Skin of body (tissue), 2 donors: Measurements from ENCODE around the gene OR52E8. TPM values are rescaled to one million over a fixed set of nuclear protein-coding genes. Genes with fewer than 3 reads are reported as not detected.

Experiments used
- DNase-seq: peaks from one replicate; lab custom pipeline; 2025; lab: John Stamatoyannopoulos, UW
- total RNA-seq: library from RNA; depleted of rRNA; stranded (reverse); fragments of >200 nt; gene quantifications from one replicate; pipeline ENCODE4 v1.2.3, GENCODE V29; 2014

Gene OR52E8
- not detected for total RNA-seq

DNA sequence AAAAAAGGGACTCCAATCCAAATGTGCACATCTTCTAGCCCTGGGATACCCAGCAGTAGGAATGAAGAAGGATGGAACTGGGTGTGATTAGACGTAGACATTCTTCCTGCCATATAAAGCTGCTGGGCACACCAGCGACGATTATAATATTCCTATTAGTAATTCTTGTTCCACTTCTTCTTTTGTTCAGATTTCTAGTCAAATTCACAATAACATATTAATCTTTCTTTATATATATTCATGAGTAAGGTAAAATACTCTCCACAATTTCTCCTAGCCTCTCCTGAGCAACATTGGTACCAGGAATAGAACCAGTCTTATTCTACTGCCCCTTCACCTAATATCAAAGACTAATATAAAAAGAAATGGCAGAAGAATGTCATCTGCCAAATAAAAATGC is at the start of gene OR52E8:
OR52E8 (minus strand) TSS at position 101 of the 400 bp plus-strand sequence; CDS start at position 101, 0 bp downstream.
- DNase-seq = no peak

GRCh38 chr11:5899534-5899933 is 42.0 kb upstream of the OR52E8 start:
- DNase-seq = no peak

DNA sequence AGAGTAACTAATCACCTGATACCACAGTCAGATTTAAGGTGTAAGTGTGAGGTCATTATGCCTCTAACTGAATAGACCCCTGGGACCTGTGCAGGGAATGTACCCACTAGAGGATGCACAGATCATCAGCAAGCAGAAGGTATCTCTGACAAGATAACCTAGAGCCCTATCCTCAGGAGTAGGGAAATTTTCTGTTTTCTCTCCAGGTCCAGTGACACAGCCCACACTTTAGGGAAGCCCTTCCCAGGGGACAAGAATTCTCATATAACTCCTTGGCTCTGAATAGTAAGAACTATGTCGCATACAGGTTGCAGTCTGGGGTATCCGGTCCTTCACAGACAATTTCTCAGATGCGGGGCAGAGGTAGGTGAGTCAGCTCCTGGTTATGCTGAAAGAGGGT is 35.4 kb upstream of the OR52E8 start, which contains the start of gene OR52E5:
OR52E5 (plus strand) TSS at position 301 of the 400 bp plus-strand sequence. CDS start 7,569 bp downstream, outside the sequence.
- no peak for DNase-seq

DNA sequence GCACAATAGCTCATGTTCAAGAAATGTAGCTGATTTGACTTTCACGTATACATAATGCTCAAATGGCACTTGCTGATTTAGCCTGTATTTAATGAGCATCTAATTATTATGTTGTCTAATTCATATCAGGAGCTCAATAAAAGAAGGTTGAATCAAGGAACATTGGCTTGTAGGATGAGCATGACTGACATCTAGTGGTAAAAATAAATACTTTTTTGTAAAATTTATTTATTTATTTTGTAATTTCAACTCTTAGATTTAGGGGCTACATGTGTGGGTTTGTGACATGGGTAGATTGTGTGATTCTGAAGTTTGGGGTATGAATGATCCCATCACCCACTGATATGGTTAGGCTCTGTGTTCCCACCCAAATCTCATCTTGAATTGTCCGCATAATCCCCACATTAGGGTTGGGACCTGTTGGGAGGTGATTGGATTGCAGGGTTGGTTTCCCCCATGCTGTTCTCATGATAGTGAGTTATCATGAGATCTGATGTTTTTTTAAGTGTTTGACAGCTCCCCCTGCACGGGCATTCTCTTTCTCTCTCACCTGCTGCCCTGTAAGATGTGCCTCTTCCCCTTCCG is 33.8 kb upstream of the OR52E8 start:
- DNase-seq = no peak

- no peak for DNase-seq
Observed at GRCh38 chr11:5887661-5888060, 30.2 kb upstream of the OR52E8 start.

GRCh38 chr11:5887172-5887571 is 29.7 kb upstream of the OR52E8 start:
- DNase-seq = no peak

GRCh38 chr11:5881756-5882155 is 24.3 kb upstream of the OR52E8 start:
- no peak for DNase-seq

DNA sequence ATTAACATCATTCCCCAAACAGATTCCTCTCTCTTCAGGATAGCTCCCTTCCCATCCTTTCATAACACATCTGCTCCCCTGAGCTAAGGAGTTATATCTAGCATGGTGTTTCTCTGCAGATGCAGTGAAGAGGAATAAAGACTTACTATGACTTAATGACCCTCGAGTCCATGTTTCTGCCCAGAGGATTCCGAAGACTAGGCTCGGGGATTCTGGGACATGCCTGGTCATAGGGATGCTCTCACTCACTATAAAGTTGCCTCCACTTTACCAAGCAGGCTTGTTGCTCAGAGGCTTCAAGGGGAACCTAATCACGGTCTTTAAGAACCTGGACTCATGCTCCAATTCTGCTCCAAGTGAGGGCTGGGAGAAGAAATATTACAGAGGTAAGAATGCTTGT is 22.8 kb upstream of the OR52E8 start, which contains the start of gene OR52E4:
OR52E4 (plus strand) TSS at position 301 of the 400 bp plus-strand sequence. CDS start 3,664 bp downstream, outside the sequence.
- DNase-seq = no peak

- no peak for DNase-seq
Observed at GRCh38 chr11:5878564-5878963, 21.1 kb upstream of the OR52E8 start.

DNA sequence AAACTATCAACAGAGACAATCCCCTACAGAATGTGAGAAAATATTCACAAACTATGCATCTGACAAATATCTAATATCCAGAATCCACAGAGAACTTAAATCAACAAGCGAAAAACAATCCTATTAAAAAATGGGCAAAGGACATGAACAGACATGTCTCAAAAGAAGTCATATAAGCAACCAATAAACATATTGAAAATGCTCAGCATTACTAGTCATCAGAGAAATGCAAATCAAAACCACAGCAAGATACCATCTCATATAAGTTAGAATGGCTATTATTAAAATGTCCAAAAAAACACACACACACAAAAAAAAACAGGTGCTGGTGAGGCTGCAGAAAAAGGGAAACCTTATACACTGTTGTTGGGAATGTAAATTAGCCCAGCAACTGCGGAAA is 8.3 kb upstream of the OR52E8 start:
- DNase-seq = no peak

- DNase-seq = no peak
Observed at GRCh38 chr11:5851002-5851401, 6.5 kb downstream of the OR52E8 start.

DNA sequence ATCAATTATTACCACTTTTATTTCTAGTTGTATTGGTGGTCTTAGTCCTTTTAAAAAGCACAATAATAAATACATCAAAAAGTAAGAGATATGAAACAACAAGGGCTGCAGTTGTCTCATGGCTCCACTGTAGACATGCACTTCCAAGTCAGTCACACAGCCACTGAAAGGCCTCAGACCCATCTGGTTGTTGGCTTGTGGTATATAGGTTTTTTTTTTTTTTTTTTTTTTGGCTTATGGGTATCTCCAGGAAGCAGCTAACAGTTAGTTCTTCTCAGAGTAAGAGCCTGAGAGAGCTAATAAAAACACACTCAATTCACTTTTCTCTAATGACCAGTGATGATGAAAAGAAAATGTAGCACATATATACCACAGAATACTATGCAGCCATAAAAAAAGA is 9.8 kb downstream of the OR52E8 start:
- DNase-seq = no peak

- DNase-seq = no peak
Observed at GRCh38 chr11:5846701-5847100, 10.8 kb downstream of the OR52E8 start.

GRCh38 chr11:5841797-5842196 is 15.7 kb downstream of the OR52E8 start, which contains the start of gene OR52E6:
Gene OR52E6, minus strand, starts transcription at chr11:5841897. Its CDS starts 0 bp downstream, at chr11:5841897.
- no peak for DNase-seq

DNA sequence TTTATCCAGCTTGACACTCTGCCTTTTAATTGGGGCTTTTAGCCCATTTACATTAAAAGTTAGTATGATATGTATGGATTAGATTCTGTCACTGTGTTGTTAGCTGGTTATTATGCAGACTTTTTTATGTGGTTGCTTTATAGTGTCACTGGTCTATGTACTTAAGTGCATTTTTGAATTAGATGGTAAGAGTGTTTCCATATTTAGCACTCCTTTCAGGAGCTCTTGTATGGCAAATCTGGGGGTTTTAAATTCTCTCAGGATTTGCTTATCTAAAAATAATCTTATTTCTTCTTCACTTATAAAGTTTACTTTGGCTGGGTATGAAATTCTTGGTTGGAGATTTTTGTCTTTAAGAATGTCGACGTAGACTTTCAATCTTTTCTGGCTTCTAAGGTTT is 19.8 kb downstream of the OR52E8 start:
- no peak for DNase-seq

DNA sequence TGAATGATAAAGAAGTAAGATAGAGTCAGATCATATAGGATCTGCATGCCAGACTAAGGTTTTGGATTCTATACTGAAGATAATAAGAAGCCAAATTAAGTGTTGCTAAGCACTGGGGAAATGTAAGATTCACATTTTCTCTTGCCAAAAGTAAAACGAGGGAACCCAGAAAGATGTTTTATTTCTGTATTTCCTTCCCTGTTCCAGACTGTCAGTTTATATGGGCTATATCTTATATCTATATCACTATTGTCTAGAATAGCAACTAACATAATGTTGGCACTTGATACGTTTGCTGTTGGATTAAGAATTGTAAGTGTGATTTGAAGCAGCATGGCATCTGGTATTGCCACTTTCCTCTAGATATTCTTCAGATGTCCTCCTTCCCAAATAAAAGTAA is 24.0 kb downstream of the OR52E8 start:
- DNase-seq = no peak

DNA sequence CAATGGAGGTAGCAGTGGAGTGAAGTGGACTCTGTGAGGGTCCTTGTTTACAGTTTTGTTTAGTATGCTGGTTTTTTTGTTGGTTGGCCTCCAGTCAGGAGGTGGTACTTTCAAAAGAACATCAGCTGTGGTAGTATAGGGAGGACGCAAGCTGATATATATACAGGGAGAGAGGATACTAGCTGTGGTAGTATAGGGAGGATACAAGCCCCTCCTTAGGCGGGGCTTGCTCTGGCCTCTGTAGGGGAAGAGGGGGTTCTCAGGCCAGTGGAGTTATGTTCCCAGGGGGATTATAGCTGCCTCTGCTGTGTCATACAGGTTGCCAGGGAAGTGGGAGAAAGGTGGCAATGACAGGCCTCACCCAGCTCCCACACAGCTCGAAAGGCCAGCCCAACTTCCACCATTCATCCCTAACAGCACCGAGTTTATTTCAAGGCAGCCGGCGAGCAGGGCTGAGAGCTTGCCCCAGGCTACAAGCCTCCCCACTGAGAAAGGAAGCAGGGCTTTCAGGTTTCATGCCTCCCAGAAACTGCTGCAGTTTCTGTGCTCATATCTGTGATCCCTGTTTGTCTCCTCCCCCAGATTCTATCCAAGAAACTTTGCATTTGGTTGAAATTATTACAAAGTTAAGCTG is 26.2 kb downstream of the OR52E8 start:
- DNase-seq = no peak

GRCh38 chr11:5818245-5818886 is 39.1 kb downstream of the OR52E8 start:
- DNase-seq = no peak

DNA sequence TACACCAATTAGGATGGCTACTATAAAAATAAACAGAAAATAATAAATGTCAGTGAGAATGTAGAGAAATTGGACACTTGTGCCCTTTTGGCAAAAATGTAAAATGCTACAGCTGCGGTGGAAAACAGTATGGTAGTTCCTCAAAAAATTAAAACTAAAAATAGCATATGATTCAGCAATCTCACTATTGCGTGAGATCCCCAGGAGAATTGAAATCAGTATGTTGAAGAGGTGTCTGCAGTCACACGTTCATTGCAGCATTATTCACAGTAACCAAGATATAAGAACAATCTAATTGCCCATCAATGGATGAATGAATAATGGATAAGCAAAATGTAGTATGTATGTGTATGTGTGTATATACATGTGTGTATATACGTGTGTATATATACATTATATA is 42.0 kb downstream of the OR52E8 start:
- no peak for DNase-seq

GRCh38 chr11:5809905-5810795 is 47.3 kb downstream of the OR52E8 start:
- no peak for DNase-seq

- no peak for DNase-seq
Observed at GRCh38 chr11:5809122-5809519, 48.4 kb downstream of the OR52E8 start.
